K562 treated with DMSO at 1 percent for 12 hours (cell line): ENCODE data around the gene CCDC167. TPM values are rescaled to one million over a fixed set of nuclear protein-coding genes. Genes with fewer than 3 reads are reported as not detected.

Source experiments
- total RNA-seq: library from RNA; unstranded; fragments of 300-600 nt; gene quantifications from 2 replicates; pipeline ENCODE4 v1.2.3, GENCODE V29; 2022; ENCODE audit not compliant: insufficient read depth

CCDC167 gene
- total RNA-seq = 50.8 and 91.6 TPM in 2 replicates

DNA sequence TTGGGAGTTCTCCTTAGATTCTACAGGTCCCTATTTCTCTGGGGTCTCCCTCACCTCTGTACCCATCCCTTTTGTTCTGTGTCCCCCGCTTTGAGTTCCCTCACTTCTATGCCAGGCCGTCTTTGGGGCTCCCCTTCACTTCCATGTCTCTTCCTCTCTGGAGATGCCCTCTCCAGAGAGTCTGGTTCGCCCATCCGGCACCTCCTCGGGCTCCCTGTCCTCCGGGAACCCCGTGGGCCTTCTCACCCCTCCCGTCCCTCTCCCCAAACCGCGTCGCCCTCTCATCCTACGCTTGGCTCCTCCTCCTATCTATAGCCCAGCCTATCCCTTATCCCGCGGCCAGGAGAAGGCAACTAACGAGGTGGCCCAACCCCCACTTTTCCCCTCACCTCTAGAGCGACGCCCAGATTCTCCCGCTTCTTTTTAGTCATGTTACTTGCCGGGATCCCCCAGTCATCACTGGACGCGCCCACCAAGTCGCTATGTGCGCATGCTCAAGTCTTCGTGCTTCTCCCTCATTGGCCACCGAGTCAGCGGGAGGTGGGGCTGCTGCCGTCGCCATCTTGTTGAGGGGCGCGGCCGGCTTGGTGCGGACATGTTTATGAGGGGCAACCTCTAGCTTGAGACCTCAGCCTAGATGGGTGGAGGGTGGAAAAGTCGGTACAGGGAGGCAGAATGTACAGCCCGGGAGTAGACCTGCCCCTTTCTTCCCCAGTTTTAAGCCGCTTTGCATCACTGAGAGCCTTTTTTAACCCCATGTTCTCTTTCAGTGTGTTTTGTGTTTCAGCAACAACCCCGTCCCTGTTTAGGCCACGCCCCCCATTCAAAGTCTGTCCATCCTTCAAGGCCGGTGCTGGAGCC, at the start of gene CCDC167:
CCDC167 (minus strand) TSS at position 461 of the 861 bp plus-strand sequence; CDS start at position 431, 30 bp downstream.

Other genes starting within 250 kb of the CCDC167 start
- 11.1 and 28.6 TPM in 2 replicates for gene TBC1D22B, start 242.1 kb downstream of the CCDC167 start, total RNA-seq
- gene TMEM217, start 241.7 kb downstream of the CCDC167 start, total RNA-seq = 3.8 and 5.0 TPM in 2 replicates
- 18.8 and 32.7 TPM in 2 replicates for gene RNF8, start 145.9 kb downstream of the CCDC167 start, total RNA-seq
- 23.8 and 56.5 TPM in 2 replicates for gene CMTR1, start 66.7 kb downstream of the CCDC167 start, total RNA-seq
- 0.09 and 0.81 TPM in 2 replicates for gene MDGA1, start 198.0 kb upstream of the CCDC167 start, total RNA-seq